ENCODE measurements around the gene MBNL1.
"Not testable (repeated sequence)": the region's sequence is repeated elsewhere in the genome, so short reads cannot be mapped to it uniquely, and the experiment has no call there.

Gene MBNL1

DNA sequence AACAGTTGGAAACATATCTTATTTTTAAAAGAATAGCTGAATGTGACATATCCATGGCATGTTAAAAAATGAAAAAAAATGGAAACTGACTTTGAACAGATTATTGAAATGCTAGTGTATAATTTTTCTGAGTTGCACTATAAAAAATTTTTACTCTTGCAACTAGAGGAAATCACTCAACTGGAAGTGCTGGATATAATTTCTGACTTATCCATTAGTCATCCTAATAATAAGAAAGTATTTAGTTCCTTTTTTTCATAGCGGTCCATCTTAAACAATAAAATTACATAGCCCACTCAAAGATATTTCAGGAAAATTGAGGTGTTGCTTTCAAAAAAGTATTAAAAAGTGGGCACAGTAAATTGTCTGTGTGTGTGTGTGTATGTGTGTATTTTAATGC is 80.7 kb downstream of the MBNL1 start:
- no peak for DNase-seq (ENCODE audit: low read depth, low spot score)

- no peak for DNase-seq (ENCODE audit: low read depth, low spot score)
Observed at GRCh38 chr3:152350139-152350538, 81.4 kb downstream of the MBNL1 start.

GRCh38 chr3:152350776-152351175 is 82.0 kb downstream of the MBNL1 start:
- DNase-seq (ENCODE audit: low read depth, low spot score), result no peak

DNA sequence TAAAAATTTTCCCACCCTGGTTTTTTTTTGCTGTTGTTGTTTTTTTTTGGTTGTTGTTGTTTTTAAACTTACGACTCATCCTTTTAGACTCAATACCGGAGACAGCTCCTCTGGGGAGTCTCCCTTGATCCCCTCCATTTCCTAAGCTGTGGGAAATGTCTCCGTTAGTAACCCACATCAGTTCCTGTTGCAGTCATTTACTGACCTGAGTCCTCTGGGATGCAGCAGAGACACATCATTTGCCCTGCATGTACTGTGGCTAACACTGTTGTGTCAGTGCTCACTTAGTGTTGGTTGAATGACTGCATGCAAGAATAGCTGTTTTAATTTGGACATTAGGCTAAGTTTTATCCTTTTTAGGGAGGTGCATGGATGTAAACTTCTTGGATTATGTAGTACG is 83.8 kb downstream of the MBNL1 start:
- no peak for DNase-seq (ENCODE audit: low read depth, low spot score)

GRCh38 chr3:152353578-152353977 is 84.8 kb downstream of the MBNL1 start:
- no peak for DNase-seq (ENCODE audit: low read depth, low spot score)

GRCh38 chr3:152355744-152356665 is 87.3 kb downstream of the MBNL1 start:
- no peak for DNase-seq (ENCODE audit: low read depth, low spot score)

- DNase-seq (ENCODE audit: low read depth, low spot score), result no peak
Observed at GRCh38 chr3:152356870-152357276, 88.1 kb downstream of the MBNL1 start.

GRCh38 chr3:152357587-152357986 is 88.9 kb downstream of the MBNL1 start:
- no peak for DNase-seq (ENCODE audit: low read depth, low spot score)

- DNase-seq (ENCODE audit: low read depth, low spot score), result no peak
Observed at GRCh38 chr3:152359385-152360248, 90.9 kb downstream of the MBNL1 start.

DNA sequence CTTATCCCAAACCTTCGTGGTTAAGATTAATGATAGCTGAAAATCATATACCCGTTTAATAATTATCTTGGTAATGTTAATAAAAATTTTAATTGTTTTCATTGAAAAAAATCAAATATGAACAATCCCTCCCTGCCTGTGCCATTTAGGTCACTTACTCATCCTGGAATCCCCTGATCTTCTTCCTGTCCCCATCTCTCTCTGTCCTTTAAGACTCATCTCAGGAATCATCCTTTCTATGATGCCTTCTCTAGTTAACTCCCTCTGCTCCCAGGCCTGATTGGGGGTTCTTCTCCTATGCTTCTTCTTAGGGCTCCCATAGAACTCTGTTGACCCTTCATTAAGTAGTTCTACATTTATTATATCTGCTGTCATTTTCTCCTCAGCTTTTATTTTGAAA is 91.6 kb downstream of the MBNL1 start:
- DNase-seq (ENCODE audit: low read depth, low spot score), result no peak

GRCh38 chr3:152360966-152361365 is 92.2 kb downstream of the MBNL1 start:
- no peak for DNase-seq (ENCODE audit: low read depth, low spot score)

GRCh38 chr3:152362086-152362485 is 93.4 kb downstream of the MBNL1 start:
- no peak for DNase-seq (ENCODE audit: low read depth, low spot score)

GRCh38 chr3:152364237-152364636 is 95.5 kb downstream of the MBNL1 start:
- DNase-seq (ENCODE audit: low read depth, low spot score), result no peak

DNA sequence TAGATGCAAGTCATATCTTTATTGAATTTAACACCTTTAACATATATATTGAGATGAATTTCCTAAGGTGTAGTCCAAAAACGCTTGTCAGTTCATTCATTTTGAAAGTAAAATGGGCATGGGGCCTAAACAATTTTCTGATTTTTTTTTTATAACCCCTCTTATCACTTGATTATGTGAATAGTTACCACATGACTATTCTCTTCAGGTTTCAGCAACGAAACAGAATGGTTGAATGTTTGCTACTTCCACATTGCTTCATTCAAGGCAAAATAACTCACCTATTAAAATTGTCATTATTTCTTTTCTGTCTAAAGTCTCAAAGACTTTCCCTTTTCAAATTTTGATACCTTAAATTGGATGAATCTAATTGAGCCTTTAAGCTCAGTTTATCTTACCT is 96.4 kb downstream of the MBNL1 start:
- DNase-seq (ENCODE audit: low read depth, low spot score), result no peak

- DNase-seq (ENCODE audit: low read depth, low spot score), result no peak
Observed at GRCh38 chr3:152365766-152366593, 97.3 kb downstream of the MBNL1 start.

DNA sequence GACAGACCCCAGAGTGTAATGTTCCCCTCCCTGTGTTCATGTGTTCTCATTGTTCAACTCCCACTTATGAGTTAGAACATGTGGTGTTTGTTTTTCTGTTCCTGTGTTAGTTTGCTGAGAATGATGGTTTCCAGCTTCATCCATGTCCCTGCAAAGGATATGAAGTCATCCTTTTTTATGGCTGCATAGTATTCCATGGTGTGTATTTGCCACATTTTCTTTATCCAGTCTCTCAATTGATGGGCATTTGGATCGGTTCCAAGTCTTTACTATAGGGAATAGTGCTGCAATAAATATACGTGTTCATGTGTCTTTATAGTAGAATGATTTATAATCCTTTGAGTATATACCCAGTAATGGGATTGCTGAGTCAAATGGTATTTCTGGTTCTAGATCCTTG is 98.5 kb downstream of the MBNL1 start:
- DNase-seq (ENCODE audit: low read depth, low spot score), result not testable (repeated sequence)

- not testable (repeated sequence) for DNase-seq (ENCODE audit: low read depth, low spot score)
Observed at GRCh38 chr3:152372633-152373032, 103.9 kb downstream of the MBNL1 start.

DNA sequence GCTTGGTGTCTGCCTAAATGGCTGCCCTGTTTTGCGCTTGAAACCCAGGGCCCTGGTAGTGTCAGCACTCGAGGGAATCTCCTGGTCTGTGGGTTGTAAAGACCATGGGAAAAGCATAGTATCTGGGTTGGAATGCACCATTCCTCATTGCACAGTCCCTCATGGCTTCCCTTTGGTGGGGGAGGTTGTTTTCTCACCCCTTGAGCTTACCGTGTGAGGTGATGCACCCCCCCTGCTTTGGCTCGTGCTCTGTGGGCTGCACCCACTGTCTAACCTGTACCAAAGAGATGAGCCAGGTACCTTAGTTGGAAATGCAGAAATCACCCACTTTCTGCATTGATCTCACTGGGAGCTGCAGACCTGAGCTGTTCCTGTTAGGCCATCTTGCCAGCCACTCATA is 104.7 kb downstream of the MBNL1 start:
- no peak for DNase-seq (ENCODE audit: low read depth, low spot score)

DNA sequence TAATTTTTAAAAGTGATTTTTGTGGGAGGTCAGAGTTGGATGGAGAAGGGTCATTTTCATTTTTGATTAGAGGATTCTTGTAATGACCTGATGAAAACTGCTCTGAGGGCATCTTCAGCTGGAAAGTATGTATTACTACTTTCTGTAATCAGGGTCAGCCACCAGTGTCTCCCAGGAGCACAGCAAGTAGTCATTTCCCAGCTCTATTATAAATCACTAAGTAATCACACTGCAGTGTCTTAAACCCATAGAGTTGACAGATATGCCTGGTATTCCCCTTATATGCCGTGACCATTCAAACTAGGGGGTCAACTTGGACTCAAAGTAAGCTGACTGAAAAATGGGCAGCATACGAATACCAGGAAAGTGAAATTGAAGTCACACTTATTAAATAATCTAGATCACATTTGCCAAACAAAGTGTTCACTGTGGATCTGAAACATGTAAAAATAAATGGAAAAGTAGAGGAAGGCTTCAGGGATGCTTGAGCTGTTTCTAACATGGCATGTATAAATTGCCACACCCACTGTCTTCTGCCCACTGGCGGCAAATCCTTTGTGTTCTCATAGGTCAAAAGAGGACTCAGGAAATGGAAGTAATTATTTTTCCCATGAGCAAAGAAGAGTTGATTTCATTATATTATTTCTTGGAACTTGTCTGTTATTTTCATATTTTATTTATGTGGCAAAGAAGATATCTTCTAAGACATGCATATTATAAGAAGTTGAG is 105.7 kb downstream of the MBNL1 start:
- no peak for DNase-seq (ENCODE audit: low read depth, low spot score)

DNA sequence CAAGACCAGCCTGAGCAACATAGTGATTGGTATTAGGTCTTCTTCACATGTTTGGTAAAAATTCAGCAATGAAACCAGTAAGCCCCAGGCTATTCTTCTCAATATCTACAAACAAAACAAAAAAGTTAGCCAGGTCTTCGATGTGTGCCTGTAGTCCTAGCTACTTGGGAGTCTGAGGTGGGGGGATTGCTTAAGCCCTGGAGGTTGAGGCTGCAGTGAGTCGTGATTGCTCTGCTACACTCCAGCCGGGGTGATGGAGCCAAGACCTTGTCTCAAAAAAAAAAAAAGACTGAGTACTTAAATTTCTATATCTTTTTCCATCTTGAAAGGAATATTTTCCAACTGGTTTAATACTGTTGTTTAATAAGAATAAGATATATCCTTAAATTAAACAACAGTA is 106.8 kb downstream of the MBNL1 start:
- no peak for DNase-seq (ENCODE audit: low read depth, low spot score)

All from iPS DF 19.7 (cell line).